WI38 (cell line): ENCODE data around the gene KLF18.

Experiments
- H3K4me3 ChIP-seq: 2 replicates; pipeline ENCODE4 v1.5.1; 2011; ENCODE audit warnings: low read depth, mild to moderate bottlenecking, control low read depth, low read length
- CTCF ChIP-seq: IDR thresholded peaks from 2 replicates; pipeline ENCODE4 v1.5.1; 2012; ENCODE audit warnings: low read depth, mild to moderate bottlenecking, control low read depth, low read length

The KLF18 gene

GRCh38 chr1:44090429-44091252 is 50.8 kb downstream of the KLF18 start:
- no peak overlapping the region for H3K4me3 ChIP-seq
- no peak for TF ChIP-seq CTCF

- H3K4me3 ChIP-seq, result no peak overlapping the region
- TF ChIP-seq CTCF, result no peak
Measured at GRCh38 chr1:44089371-44090048, 51.9 kb downstream of the KLF18 start.
